ENCODE results near the gene TOP3A. TPM values are rescaled to one million over a fixed set of nuclear protein-coding genes. Genes with fewer than 3 reads are reported as not detected.

The TOP3A gene
- total and polyA plus RNA-seq, 2 of the 4 experiments (the other 2 are of a cell fraction) = 13.4 to 21.3 TPM

DNA sequence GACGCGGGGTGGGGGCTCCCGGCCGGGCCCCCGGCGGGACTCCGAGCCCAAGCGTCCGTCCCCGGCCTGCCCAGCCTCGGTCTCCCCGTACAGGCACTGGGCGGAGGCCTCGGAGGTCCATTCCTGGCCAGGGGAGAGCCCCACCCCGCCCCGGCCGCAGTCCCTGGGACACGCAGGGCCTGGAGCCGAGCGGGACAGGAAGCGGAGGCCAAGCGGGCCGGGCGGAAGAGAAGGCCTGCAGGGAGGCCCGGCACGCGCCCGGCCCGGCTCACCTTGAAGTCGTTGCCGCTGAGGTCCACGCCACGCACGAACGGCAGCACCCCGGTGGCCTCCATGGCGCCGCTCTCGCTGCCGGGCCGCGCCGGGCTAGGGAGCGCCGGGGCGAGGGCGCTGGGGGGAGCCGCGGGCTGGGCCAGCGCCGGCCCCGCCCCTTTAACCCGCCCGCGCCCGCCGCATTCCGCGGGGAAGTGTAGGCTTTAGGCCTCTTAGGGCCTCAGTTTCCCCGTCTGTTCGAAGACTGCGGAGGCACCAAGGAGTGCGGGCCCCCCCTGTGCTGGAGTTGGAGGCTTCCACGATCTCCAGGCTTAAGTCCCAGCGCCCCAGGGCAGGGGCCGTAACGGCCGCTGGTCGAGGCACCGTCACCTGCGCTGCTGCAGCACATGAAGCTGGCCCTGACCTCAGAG is 56.3 kb downstream of the TOP3A start, which contains the start of gene FLII:
Gene FLII, minus strand, starts transcription at position 383 of the 683 bp plus-strand sequence. Its CDS starts 48 bp downstream, at position 335.
- Histone ChIP-seq H4K5ac (ENCODE audit: low read depth, low read length) (peak within 1 kb of the TSS; percentile 98), H2BK15ac (ENCODE audit: low read depth, low read length) (no peak within 1 kb of the TSS; the same call in 2 of the 3 replicates), H3K27ac (ENCODE audit: insufficient read depth, low read length) (peak within 1 kb of the TSS; percentile 94), H3K23ac (ENCODE audit: low read depth, low read length) (peak within 1 kb of the TSS; percentile 100), H3K18ac (ENCODE audit: low read depth, low read length) (peak within 1 kb of the TSS; percentile 99), H2BK5ac (ENCODE audit: low read depth, low read length, poor library complexity, severe bottlenecking) (peak within 1 kb of the TSS; percentile 99), H3K4me2 (ENCODE audit: low read depth, low read length) (peak within 1 kb of the TSS; percentile 98), H3K14ac (replicated peaks; ENCODE audit: low read depth, low read length) (peak within 1 kb of the TSS; percentile 100), H3K27me3 (ENCODE audit: control insufficient read depth, insufficient read depth, low read length) (no peaks in the 10 kb centered on the region), H3K9ac (ENCODE audit: low read depth, low read length) (peak within 1 kb of the TSS; percentile 96), H2AFZ (replicated peaks; ENCODE audit: low read length, poor library complexity) (peak within 1 kb of the TSS; percentile 99), H4K20me1 (ENCODE audit: insufficient read depth, low read length) (peaks cover 25% of the 10 kb centered on the region), H3K4me1 (ENCODE audit: control insufficient read depth, insufficient read depth, low read length) (peaks cover 18% of the 10 kb centered on the region), H3K79me1 (ENCODE audit: low read depth in 1 of 2, low read length in 2 of 2) (peaks cover 27 to 84% of the 10 kb centered on the region in 2 experiments), H3K4ac (ENCODE audit: low read depth, low read length) (peak within 1 kb of the TSS; percentile 100), H4K91ac (ENCODE audit: insufficient read depth, low read depth, low read length) (peak within 1 kb of the TSS; percentile 100), H3K56ac (ENCODE audit: extremely low read depth, insufficient read depth, low read length) (peak within 1 kb of the TSS; percentile 94), H2AK9ac (replicated peaks; ENCODE audit: low read depth, low read length, poor library complexity) (peak within 1 kb of the TSS; percentile 100), H2AK5ac (ENCODE audit: low read depth, low read length) (peak within 1 kb of the TSS; percentile 97), H2BK20ac (ENCODE audit: low read depth, low read length) (peak within 1 kb of the TSS; percentile 20), H3K9me1 (ENCODE audit: insufficient read depth, low read length) (peaks cover 12% of the 10 kb centered on the region; the same call in 1 of the 2 replicates), H3K4me3 (ENCODE audit: insufficient read depth, low read depth, low read length) (peak within 1 kb of the TSS; percentile 100), H4K8ac (ENCODE audit: low read depth in 2 of 2, low read length in 2 of 2) (peak within 1 kb of the TSS; percentile 51 to 99), H2BK120ac (ENCODE audit: low read depth, low read length) (peak within 1 kb of the TSS; percentile 95), H3K36me3 (ENCODE audit: control insufficient read depth, insufficient read depth, low read length) (peaks cover 35% of the 10 kb centered on the region), H3K9me3 (ENCODE audit: control insufficient read depth, insufficient read depth, low read length) (no peaks in the 10 kb centered on the region)
- intact Hi-C loops (cut with micrococcal nuclease) = loop anchor here (2.0 kb wide), 1 partner anchor 34 kb away; the partner anchor contains the start of gene LLGL1
- peak; percentile 17 for DNase-seq
- peak; percentile 64 for ATAC-seq (ENCODE audit: low read depth)
- ChIA-PET POLR2A (ENCODE audit: unreplicated experiment) (no interaction called here), CTCF (no interaction called here)
- dilution Hi-C loops (cut with HindIII; ENCODE audit: low sequenced_read_pairs, unreplicated experiment) = no loop called here
- BruUV-seq (replicated peaks) = no TSS peak
- TF ChIP-seq FOS (IDR thresholded peaks at IDR 0.05; ENCODE audit: low read depth, low read length) (no peak), POLR2A (IDR thresholded peaks at IDR 0.05; ENCODE audit: low read depth, low read length) (peak; percentile 67), MAFK (IDR thresholded peaks at IDR 0.05; ENCODE audit: low read depth, low read length) (no peak), MAZ (IDR thresholded peaks at IDR 0.05; ENCODE audit: borderline replicate concordance, low read depth, low read length) (peak; percentile 7; the same call in 1 of the 2 replicates)
- TF ChIP-seq, protein P1, sequence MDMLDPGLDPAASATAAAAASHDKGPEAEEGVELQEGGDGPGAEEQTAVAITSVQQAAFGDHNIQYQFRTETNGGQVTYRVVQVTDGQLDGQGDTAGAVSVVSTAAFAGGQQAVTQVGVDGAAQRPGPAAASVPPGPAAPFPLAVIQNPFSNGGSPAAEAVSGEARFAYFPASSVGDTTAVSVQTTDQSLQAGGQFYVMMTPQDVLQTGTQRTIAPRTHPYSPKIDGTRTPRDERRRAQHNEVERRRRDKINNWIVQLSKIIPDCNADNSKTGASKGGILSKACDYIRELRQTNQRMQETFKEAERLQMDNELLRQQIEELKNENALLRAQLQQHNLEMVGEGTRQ (IDR thresholded peaks at IDR 0.05; ENCODE audit: low read depth, low read length) = no peak
- in situ Hi-C loops (cut with MboI; ENCODE audit: low sequenced_read_pairs) = no loop called here
- WGBS, 2 experiments (ENCODE audit: extremely low coverage in 2 of 2, insufficient read length in 1 of 2) = 3% methylated on average over 45 of the region's 71 CpGs; no CpG with 5 or more reads in 1 of the 2 experiments

Measured in IMR-90 (cell line).